Mesodermal cell (in vitro differentiated cells): Measurements from ENCODE around the gene KBTBD3.

Source experiments
- H3K27ac ChIP-seq: 2 replicates; pipeline ENCODE4 v1.7.0; 2013; ENCODE audit warnings: mild to moderate bottlenecking, low read depth, low read length, moderate library complexity; ENCODE audit not compliant: severe bottlenecking
- H3K36me3 ChIP-seq: 2 replicates; pipeline ENCODE4 v1.7.1; 2013; ENCODE audit warnings: mild to moderate bottlenecking, low read length, moderate library complexity; ENCODE audit not compliant: control insufficient read depth, insufficient read depth
- H3K4me1 ChIP-seq: one replicate; pipeline ENCODE4 v1.7.1; 2013; ENCODE audit warnings: mild to moderate bottlenecking, low read length; ENCODE audit not compliant: insufficient read depth, control insufficient read depth, poor library complexity, severe bottlenecking
- H3K4me3 ChIP-seq: 2 replicates; pipeline ENCODE4 v1.7.0; 2013; ENCODE audit warnings: low read length, control low read depth, mild to moderate bottlenecking; ENCODE audit not compliant: insufficient read depth, poor library complexity, severe bottlenecking; ENCODE audit errors: extremely low read depth
- H3K9me3 ChIP-seq: 2 replicates; pipeline ENCODE4 v1.7.1; 2013; ENCODE audit warnings: mild to moderate bottlenecking, low read length, moderate library complexity; ENCODE audit not compliant: control insufficient read depth
- WGBS, 2 experiments: methylation state at CpG; one replicate each; pipeline ENCODE4 v1.1.5; 2013; ENCODE audit warnings: missing lambda C conversion rate in 2 of 2; ENCODE audit not compliant: insufficient coverage in 2 of 2; 5-methylcytosine and 5-hydroxymethylcytosine counted together

KBTBD3 gene

DNA sequence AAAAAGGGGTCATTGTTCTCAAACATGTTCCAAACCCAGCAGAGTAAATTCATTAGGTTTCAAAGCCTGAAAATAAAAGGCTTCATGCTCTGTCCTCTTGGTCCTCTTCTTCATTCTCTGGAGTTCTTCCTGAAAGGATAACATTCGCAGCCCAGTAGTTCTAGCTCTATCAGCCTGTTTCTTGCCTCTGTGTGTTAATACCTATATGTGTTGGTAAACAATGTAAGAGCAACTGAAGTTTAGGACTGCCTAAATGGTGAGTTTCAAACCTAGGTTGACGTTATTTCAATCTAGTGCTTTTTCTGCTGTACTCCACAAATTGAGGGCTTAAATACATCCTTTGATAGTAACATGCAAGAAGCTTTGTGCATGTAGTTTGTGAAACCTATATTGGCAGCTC is 9.7 kb upstream of the KBTBD3 start:
- H3K4me1 ChIP-seq, result peaks cover 10% of the 10 kb centered on the region
- WGBS, 2 experiments, result 100% methylated on average over 1 of the region's 2 CpGs; no CpG with 5 or more reads in 1 of the 2 experiments
- peak overlapping the region; percentile 37 for H3K27ac ChIP-seq
- H3K36me3 ChIP-seq, result peaks cover 40% of the 10 kb centered on the region
- no peaks in the 10 kb centered on the region for H3K9me3 ChIP-seq
- H3K4me3 ChIP-seq, result no peak overlapping the region

DNA sequence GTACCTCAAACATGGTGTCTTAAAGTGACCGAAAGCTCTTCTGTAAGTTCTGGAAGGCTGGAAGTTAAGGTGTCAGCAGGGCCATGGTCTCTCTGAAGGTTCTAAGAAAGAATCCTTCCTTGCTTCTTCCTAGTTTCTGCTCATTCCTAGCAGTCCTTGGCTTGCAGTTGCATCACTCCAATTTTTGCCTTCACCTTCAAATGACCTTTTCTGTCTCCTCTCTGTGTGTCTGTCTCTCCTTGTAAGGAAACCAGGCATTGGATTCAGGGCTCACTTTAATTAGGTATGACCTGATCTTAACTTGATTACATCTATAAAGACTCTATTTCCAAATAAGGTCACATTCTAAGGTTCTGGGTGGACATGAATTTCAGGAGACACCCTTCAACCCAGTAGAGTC is 9.0 kb upstream of the KBTBD3 start:
- Histone ChIP-seq H3K4me3 (no peak overlapping the region), H3K27ac (peak overlapping the region; percentile 37), H3K36me3 (peaks cover 38% of the 10 kb centered on the region), H3K4me1 (peaks cover 10% of the 10 kb centered on the region), H3K9me3 (no peaks in the 10 kb centered on the region)
- 100% methylated on average over 1 of the region's 1 CpG; no CpG with 5 or more reads in 1 of the 2 experiments for WGBS, 2 experiments

DNA sequence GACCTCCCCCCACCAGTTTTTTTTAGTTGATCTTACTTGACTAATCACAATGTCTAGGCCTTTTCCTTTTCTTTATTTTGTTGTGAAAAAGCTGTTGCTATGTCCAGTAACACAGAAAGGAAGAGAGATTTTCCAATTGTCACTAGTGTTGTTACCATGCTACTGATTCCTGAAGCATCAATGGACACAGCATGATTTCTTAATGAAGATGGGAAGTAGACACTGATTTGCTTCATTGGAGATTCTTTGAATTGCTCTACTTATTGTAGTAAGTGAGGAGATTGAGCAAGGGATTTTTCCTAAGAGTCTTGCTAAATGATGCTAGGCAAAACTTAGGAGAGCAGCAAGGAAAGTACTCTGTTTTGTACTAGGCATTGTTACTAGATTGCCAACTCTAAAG is 4.9 kb upstream of the KBTBD3 start:
- peaks cover 3% of the 10 kb centered on the region for H3K4me1 ChIP-seq
- H3K27ac ChIP-seq, result no peak overlapping the region
- H3K4me3 ChIP-seq, result no peak overlapping the region
- H3K9me3 ChIP-seq, result no peaks in the 10 kb centered on the region
- H3K36me3 ChIP-seq, result peaks cover 57% of the 10 kb centered on the region

DNA sequence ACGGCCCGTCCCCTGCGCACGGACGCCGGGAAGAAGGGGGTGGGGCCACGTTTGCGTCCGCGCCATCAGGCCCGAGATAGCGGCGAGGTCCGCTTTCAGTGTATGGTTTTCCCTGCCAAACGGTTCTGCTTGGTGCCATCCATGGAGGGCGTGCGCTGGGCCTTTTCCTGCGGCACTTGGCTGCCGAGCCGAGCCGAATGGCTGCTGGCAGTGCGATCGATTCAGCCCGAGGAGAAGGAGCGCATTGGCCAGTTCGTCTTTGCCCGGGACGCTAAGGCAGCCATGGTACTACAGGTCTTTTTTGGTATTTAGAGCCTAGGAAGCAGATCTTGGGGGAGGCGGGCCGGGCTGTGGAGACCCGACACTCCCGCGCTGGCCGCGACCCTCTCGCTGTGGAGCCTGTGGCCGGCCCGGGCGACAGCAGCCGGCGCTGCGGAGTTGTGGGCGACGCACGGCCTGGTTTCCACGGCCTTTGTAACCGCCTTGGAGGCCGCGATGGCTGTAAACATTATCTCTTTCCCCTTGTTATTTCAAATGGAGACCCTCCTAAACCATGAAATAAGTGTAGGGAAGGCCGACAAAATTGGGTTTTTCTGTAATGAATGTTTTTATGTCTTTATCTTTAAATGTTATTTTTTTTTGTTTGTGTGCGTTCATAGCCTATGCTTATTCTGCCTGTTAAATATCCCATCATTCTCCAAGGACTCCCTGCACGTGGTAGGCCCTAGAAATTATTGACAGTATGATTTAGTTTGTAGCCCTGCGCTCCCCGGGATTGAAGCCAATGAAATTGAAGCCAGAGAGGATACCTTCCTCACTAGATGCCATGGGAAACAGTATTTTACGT is 685 bp upstream of the KBTBD3 start, which contains the start of gene AASDHPPT:
Gene AASDHPPT (plus strand): TSS at position 54 of the 847 bp plus-strand sequence. CDS start 49 bp downstream, at position 103.
- H3K27ac ChIP-seq, result peak within 1 kb of the TSS; percentile 95
- no peaks in the 10 kb centered on the region for H3K9me3 ChIP-seq
- H3K36me3 ChIP-seq, result peaks cover 34% of the 10 kb centered on the region
- H3K4me3 ChIP-seq, result peak within 1 kb of the TSS; percentile 83
- WGBS, 2 experiments, result 0% methylated on average over 14 to 46 of the region's 55 CpGs
- no peaks in the 10 kb centered on the region for H3K4me1 ChIP-seq

DNA sequence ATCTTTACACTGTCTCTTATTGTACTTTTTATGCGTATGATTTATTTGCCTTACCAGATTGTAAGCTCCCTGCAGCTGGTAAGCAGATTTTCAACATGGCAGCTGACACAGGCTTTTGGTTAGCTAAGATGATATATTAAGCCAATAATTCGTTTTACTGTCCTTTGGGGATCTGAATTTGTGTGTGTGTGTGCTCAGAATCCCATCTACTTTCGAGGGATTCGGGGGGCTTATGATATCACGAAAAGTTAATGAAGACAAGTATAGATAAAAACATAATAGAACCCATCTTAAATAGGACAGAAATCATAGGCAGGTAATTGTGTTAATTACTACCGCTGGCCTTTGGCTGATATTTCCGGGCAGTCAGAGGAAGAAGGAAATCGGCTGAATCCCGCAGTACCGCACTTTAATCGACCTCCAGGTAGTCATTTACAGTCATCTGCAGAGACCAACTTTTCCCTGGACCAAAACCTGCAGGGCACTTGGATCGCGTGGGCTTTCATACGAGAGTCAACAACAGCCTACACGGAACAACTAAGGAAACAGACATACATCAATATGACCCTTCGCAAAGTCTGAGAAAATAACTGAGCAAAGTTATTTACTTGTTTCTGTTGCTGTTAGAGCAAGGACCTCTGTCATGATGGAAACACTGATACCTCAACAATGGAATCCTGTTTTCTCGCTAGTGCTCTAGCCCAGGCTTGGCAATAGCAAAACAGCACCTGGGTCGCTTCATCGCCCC is 802 bp downstream of the KBTBD3 start:
- Histone ChIP-seq H3K27ac (peak overlapping the region; percentile 81), H3K36me3 (peaks cover 23% of the 10 kb centered on the region), H3K9me3 (no peaks in the 10 kb centered on the region), H3K4me1 (no peaks in the 10 kb centered on the region), H3K4me3 (peak overlapping the region; percentile 83)
- 5 to 17% methylated on average over 9 to 11 of the region's 19 CpGs for WGBS, 2 experiments

DNA sequence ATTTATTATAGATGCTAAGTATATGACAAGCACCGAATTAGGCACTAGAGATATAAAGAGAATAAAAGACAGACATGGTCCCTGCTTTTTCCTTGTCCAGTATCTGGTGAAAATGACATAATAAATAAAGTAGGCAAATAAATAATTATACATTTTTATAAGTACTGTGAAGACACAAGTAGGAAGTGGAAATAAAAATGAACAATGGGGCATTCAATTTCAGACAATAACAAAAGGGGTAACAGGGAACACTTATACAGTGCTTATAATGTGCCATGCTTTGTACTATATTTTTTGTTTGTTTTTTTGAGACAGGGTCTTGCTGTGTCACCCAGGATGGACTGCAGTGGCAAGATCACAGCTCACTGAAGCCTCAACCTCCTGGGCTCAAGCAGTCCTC is 4.3 kb downstream of the KBTBD3 start:
- no CpG with 5 or more reads among the region's 1 CpG for WGBS, 2 experiments
- H3K9me3 ChIP-seq, result no peaks in the 10 kb centered on the region

DNA sequence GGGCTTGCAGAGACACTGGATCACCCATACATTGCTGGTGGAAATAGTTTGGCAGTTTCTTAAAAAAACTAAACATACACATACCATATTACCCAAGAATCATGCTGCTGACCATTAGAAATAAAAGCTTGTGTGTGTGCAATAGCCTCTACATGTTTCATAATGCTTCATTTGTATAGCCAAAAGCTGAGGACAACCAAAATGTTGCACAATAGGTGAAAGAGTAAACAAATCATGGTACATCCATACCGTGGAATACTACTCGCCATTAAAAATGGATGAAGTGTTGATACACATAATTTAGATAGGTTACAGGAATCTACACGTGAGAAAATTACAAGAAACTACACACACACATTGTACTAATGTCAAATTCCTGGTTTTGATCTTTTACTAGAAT is 6.5 kb downstream of the KBTBD3 start:
- WGBS, 2 experiments, result no CpG with 5 or more reads among the region's 3 CpGs

More for the DNA sequence above, 4.3 kb downstream of the KBTBD3 start:
- Histone ChIP-seq H3K36me3 (no peaks in the 10 kb centered on the region), H3K4me1 (no peaks in the 10 kb centered on the region), H3K27ac (no peak overlapping the region), H3K4me3 (no peak overlapping the region)

DNA sequence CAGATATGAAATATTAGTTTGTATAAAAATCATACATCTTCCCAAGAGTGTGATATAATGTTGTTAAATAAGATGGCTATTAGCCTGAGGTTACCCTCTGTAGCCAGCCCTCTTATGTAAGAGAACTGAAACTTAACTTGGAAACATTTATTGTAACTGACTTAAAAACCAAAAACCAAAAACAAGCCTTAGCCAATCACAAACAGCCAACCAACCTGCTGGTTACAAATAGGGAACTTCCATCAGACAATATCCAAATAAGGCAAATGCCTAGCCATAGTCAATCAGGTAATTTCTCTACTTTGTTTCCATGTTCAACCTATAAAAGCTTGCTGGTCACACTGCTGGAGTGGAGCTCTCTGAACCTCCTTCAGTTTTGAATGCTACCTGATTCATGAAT is 14.1 kb downstream of the KBTBD3 start:
- H3K4me3 ChIP-seq, result no peak overlapping the region
- H3K27ac ChIP-seq, result no peak overlapping the region
- H3K36me3 ChIP-seq, result no peaks in the 10 kb centered on the region
- H3K9me3 ChIP-seq, result no peaks in the 10 kb centered on the region
- no peaks in the 10 kb centered on the region for H3K4me1 ChIP-seq

More for the DNA sequence above, 6.5 kb downstream of the KBTBD3 start:
- Histone ChIP-seq H3K36me3 (no peaks in the 10 kb centered on the region), H3K4me3 (no peak overlapping the region), H3K4me1 (no peaks in the 10 kb centered on the region), H3K9me3 (no peaks in the 10 kb centered on the region), H3K27ac (no peak overlapping the region)

DNA sequence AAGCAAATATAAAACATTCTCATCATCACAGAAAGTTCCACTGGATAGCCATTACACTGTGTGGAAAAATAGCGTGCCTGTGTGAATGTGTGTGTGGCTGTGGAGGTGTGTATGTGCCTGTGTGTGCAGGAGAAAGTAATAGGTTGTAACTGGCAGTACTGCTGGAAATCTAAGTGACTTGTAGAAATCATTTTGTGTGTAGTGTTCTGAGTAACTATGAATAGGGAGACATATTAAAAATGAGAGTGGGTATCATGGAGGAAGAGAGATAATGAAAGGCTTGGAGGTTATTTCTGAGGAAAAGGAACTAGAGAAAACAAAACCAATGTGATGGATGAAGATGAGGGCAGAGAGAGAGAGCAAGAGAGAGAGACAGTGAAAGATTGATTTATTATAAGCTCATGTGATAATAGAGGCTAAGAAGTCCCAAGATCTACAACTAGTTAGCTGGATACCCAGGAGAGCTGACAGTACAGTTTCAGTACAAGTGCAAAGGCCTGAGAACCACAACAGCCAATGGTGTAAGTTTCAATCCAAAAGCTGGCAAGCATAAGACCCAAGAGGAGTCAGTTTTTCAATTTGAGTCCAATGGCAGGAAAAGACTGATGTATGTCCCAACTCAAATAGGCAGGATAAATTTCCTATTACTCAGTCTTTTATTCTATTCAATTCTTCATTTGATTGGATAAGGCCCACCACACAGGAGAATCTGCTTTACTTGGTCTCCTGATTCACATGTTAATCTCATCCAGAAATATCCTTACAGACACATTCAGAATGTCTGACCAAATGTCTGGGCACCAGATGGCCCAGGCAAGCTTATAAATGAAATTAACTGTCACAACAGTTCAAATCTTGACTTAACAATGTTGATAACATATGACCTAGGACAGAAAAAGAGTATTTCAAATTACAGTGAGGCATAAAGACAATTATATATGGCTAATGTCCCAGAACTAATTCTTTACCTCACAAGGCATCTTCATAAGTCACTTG is 14.9 kb downstream of the KBTBD3 start:
- H3K4me3 ChIP-seq, result no peak overlapping the region
- H3K27ac ChIP-seq, result no peak overlapping the region
- 100% methylated on average over 1 of the region's 1 CpG for WGBS, 2 experiments
- H3K36me3 ChIP-seq, result no peaks in the 10 kb centered on the region
- no peaks in the 10 kb centered on the region for H3K9me3 ChIP-seq
- H3K4me1 ChIP-seq, result no peaks in the 10 kb centered on the region

DNA sequence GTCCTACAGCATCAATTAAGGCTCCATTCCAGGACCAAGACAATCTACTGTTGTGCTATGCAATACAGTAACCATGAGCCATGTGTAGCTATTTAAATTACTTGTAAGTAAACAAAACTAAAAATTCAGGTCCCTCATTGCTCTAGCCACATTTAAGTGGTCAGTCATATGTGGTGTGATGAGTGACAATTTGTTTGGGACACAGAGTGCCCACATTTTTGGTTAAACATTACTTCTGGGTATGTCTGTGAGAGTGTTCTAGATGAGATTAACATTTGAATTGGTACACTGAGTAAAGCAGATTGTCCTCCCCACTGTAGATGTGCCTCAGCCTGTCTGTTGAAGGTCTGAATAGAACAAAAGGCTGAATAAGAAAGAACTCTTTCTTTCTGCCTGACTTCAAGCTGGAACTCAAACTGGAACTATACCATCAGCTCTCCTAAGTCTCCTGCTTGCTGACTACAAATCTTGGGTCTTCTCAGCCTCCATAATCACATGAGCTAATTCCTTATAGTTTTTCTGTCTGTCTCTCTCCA is 15.8 kb downstream of the KBTBD3 start:
- Histone ChIP-seq H3K4me1 (no peaks in the 10 kb centered on the region), H3K9me3 (no peaks in the 10 kb centered on the region), H3K36me3 (no peaks in the 10 kb centered on the region), H3K4me3 (no peak overlapping the region), H3K27ac (no peak overlapping the region)
